CD4-positive, alpha-beta T cell treated with Interleukin-21 for 1 hour (primary cell): ENCODE measurements around the gene CEP83.
"Not testable (repeated sequence)": the region's sequence is repeated elsewhere in the genome, so short reads cannot be mapped to it uniquely, and the experiment has no call there.

ENCODE experiments used
- DNase-seq: peaks from one replicate; pipeline ENCODE4 v3.0.0-alpha.2; 2020

CEP83 gene

GRCh38 chr12:94433744-94434143 lies 25.9 kb downstream of the CEP83 start:
- no peak for DNase-seq

DNA sequence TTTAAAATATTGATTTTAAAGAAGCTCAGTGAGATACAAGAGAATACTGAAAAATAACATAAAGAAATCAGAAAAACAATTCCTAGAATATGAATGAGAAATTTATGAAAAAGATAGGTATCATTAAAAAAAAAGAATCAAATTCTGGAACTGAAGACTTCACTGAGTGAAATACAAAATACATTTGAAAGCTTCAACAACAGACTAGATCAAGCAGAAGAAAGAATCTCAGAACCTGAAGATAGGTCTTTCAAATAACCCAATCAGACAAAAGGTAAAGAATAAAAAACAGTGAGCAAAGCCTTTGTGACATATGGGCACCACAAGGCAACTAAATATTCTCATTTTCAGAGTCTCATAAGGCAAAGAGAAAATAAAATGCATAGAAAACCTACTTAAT lies 29.4 kb downstream of the CEP83 start:
- no peak for DNase-seq

DNA sequence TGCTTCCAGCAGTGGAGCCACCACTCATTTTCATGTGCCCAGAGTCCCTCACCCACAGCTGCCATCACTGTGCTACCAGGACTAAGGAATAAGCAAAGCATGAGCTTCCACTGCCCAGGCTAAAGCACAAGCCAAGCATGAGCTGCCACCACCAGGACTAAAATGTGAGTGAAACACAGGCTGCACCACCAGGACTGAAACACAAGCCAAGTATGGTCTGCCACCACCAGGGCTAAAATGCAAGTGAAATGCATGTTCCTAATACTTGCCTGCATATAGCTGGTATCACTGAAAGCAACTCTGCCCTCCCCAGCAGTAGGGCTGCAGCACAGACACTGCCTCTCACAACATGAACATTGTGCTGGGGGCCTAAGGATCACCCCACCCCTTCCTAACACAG lies 30.0 kb downstream of the CEP83 start:
- no peak for DNase-seq

DNA sequence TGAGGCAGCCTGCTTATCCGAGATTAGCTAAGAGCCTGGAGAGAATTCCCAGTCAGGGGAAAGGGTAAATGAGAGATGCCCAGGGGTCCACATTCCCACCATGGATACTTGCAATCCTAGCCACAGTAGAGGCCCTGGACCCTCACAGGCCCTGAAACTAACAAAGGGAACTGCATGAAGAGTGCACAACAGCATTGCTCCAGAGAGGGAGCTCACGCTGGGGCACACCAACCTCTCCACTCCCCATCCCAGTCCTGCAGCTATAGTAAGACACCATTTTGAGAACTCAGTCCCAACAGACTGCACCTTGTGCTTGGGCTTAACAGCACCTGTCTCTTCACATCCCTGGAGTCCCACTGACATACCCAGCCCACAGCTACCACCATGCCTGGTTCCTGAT lies 30.5 kb downstream of the CEP83 start:
- no peak for DNase-seq

DNA sequence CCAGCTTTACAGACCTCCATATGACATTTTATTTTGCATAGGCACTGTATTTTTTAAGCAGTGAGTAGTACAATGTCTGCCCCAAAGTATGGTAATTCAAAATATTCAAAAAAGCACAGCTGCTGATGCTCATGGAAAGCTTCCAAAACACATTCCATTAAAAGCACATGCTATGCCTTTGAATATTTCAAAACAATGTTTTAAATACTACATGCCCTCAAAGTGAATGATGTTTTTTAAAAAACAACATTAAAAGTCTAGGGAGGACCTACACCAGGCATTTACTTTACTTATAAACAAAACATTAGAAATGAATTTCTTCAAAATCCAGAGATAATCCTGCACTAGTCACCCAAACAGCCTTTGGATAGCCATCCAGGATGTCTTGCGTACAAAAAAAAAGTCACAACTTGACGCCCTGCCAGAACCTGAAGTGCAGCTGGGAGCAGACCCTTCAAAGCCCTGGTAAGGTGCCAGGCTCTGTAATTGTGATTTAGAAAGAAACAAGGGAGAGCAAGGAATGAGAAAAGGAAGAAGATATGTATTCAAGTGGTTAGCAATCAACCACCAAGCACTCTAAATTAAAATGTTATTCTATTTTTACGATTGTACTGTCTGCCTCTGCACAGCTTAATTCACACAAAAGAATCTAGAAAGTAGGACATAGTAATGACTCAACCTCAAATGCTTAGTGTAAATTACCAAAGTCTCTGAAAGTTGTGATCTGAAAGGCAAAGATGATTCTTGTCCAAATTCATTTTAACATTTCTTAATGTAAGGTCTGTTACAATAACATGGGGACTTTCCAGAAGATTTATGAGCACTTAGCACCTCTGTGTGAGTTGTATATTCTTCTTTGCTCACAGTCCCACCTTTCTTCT lies 31.9 kb downstream of the CEP83 start:
- DNase-seq = no peak

GRCh38 chr12:94426049-94426448 lies 33.6 kb downstream of the CEP83 start:
- no peak for DNase-seq

DNA sequence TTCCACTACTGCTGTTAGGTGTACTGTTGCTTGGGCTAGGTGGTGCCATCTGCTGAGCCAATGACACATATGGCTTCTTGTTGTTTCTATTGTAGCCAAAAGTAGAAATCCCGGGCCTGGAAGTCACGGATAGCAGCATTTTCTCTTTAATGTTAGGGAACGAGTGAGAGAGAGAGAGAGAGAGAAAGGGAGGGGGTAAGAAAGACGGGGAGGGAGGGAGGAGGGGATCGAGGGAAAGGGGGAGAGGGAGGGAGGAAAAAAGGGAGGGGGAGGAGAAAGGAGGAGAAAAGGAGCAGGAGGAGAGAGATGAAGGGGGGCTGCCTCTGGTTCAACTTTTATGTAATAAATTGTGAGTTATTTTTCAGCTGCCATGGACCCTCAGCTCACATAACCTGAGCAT lies 34.8 kb downstream of the CEP83 start:
- not testable (repeated sequence) for DNase-seq

DNA sequence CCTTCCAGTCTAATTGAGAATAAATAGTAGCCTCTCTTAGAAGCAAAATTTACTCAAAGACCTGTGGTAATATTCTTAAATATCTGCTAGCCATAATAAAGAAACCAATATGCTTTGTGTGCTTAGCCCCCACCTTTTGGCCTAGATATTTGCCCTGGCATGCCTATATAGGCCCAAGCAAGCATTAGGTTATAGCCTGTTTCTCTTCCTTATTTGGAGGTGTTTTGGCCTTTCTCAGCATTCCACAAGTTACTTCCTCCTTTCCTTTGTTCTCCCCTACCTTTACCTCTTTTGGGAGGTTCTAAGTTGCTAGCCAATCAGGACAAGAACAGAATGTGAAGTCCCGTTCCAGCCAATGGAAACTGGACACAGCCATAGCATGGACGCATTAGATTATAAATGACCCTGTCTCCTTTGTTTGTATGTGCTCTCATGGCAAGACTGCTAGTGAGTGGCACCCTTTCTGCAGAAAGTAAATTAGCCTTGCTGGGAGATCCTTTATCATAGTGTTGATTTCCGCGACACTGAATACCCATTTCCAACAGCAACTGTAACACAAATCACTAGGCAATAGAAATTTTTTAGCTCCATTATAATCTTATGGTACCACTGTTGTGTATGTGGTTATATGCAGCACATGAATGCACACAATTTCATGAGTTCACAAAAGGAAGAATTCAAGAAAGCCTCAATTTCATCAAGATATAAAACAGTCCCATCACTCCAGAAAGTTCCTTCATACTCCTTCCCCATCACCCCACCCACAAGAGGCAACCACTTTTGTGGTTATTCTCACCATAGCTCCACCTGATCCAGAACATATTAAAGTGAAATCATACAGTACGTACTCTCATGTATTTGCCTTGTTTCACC lies 37.6 kb downstream of the CEP83 start:
- no peak for DNase-seq

- DNase-seq = no peak
Observed at GRCh38 chr12:94418517-94418916, 41.1 kb downstream of the CEP83 start.

DNA sequence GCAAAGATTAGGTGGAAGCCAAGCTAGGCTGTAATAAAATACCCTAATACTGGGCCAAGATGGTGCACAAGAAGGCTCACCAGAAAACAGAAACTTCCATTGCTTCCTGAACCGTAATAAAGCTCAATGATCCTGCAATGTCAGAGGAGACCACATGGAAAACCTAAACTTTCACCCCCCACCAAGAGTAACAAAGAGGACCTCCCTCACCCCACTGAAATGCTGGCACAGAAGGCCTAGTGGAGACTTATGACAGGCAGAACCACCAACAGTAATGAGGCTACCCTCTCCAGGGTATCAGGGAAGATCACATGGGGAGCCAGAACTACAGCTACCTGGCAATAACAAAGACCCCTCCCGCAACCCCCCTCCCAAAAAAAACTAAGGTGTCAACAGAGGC lies 43.1 kb downstream of the CEP83 start:
- DNase-seq = no peak

- DNase-seq = no peak
Observed at GRCh38 chr12:94415066-94415465, 44.6 kb downstream of the CEP83 start.

GRCh38 chr12:94405413-94406116 lies 54.1 kb downstream of the CEP83 start:
- DNase-seq = no peak

GRCh38 chr12:94404854-94405253 lies 54.8 kb downstream of the CEP83 start:
- DNase-seq = no peak

DNA sequence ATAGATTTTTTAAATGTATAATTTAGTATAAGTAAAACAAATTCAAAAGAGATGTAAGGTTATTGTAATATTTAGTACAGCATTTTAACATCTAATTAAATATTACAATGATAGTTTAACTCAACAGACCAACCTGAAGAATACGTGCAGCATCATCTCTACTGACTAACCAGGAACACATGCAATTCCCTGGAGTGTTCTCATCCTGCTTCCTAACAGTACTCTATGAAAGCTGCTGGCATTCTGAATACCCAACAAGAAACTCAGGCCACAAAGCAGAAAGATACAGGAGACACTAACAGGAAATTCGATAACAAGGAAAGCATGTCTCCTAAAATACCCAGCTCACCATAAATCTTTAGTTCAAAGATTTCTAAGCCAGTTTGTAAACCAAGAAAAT lies 58.3 kb downstream of the CEP83 start:
- DNase-seq = no peak

DNA sequence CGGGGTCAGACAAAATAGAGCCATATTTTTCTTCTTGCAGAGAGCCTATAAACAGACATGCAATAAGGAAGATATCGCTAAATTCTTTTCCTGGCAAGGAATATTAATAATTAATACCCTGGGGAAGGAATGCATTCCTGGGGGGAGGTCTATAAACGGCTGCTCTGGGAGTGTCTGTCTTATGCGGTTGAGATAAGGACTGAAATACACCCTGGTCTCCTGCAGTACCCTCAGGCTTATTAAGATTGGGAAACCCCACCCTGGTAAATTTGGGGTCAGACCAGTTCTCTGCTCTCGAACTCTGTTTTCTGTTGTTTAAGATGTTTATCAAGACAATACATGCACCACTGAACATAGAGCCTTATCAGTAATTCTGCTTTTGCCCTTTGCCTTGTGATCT lies 61.0 kb downstream of the CEP83 start:
- DNase-seq = not testable (repeated sequence)

GRCh38 chr12:94397401-94397800 lies 62.3 kb downstream of the CEP83 start:
- DNase-seq = no peak

DNA sequence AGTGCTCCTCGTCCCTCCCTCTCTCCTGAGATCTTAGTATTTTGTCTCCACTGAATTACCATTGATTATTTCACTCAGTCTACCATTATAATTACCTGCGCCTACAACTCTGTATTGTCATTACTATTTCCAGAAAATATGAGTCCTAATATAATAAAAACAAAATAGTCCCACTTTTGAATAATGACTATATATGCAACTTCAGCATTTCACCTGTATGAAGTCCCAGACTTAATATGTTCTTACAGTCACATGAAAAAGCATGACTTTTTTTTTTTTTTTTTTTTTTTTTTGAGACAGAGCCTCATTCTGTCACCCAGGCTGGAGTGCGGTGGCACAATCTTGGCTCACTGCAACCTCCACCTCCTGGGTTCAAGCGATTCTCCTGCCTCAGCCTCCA lies 63.7 kb downstream of the CEP83 start:
- not testable (repeated sequence) for DNase-seq

- no peak for DNase-seq
Observed at GRCh38 chr12:94390130-94390485, 69.6 kb downstream of the CEP83 start.

DNA sequence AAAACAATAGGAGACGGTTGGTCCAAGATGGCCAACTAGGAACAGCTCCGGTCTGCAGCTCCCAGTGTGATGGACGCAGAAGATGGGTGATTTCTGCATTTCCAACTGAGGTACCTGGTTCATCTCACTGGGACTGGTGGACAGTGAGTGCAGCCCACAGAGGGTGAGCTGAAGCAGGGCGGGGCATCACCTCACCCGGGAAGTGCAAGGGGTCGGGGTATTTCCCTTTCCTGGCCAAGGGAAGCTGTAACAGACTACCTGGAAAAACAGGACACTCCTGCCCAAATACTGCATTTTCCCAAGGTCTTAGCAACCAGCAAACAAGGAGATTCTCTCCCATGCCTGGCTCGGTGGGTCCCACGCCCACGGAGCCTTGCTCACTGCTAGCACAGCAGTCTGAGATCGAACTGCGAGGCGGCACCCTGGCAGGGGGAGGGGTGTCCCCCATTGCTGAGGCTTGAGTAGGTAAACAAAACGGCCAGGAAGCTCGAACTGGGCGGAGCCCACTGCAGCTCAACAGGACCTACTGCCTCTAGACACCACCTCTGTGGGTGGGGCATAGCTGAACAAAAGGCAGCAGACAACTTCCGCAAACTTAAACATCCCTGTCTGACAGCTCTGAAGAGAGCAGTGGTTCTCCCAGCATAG lies 70.1 kb downstream of the CEP83 start:
- not testable (repeated sequence) for DNase-seq

- DNase-seq = no peak
Observed at GRCh38 chr12:94386422-94386821, 73.2 kb downstream of the CEP83 start.

DNA sequence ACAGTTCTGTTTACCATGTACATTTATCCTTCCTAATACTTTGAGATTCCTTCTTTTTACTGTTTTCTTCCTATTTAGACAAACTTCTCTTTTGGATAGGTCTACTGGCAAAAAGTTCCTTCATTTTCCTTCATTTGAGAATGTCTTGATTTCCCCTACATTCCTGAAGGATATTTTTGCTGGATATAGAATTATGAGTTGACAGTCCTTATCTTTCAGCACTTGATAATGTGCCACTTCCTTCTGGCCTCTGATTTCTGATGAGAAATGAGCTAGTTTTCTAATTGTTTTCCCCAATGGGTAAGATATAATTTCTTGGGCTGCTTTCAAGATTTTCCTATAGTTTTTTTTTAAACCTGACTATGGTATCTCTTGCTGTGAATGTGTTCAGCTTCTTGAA lies 75.6 kb downstream of the CEP83 start:
- DNase-seq = no peak

- no peak for DNase-seq
Observed at GRCh38 chr12:94380507-94380906, 79.2 kb downstream of the CEP83 start.
